ENCODE data around the gene TNIK. TPM values are rescaled to one million over a fixed set of nuclear protein-coding genes. Genes with fewer than 3 reads are reported as not detected.
"Not testable (repeated sequence)": the region's sequence is repeated elsewhere in the genome, so short reads cannot be mapped to it uniquely, and the experiment has no call there.

TNIK gene
- total and polyA plus RNA-seq, 12 donors = 9.3 to 51.9 (median 35.1) TPM

GRCh38 chr3:171369156-171369555 is 91.0 kb downstream of the TNIK start:
- no peak for TF ChIP-seq CTCF (IDR thresholded peaks at IDR 0.05)
- H3K4me3 ChIP-seq = no peak overlapping the region
- ATAC-seq (no peak), DNase-seq (no peak)
- H3K36me3 ChIP-seq = no peaks in the 10 kb centered on the region
- WGBS, 2 donors = 69 to 81% methylated on average over 1 of the region's 1 CpG
- intact Hi-C loops (cut with DNase I) = no loop called here
- H3K9me3 ChIP-seq = no peaks in the 10 kb centered on the region
- H3K4me1 ChIP-seq = peaks cover 0 to 33% (median 14%) of the 10 kb centered on the region in 9 donors
- no peaks in the 10 kb centered on the region for H3K27me3 ChIP-seq
- H3K27ac ChIP-seq = no peak overlapping the region

- ATAC-seq; H3K27ac ChIP-seq; intact Hi-C loops (cut with DNase I); H3K4me3 ChIP-seq; H3K36me3 ChIP-seq; H3K27me3 ChIP-seq; H3K9me3 ChIP-seq; DNase-seq: not testable (repeated sequence)
- WGBS, 2 donors = 89 to 91% methylated on average over 5 of the region's 5 CpGs
- H3K4me1 ChIP-seq = peaks cover 0 to 29% (median 17%) of the 10 kb centered on the region in 9 donors
Observed at GRCh38 chr3:171366738-171367137, 93.5 kb downstream of the TNIK start.

GRCh38 chr3:171366043-171366442 is 94.2 kb downstream of the TNIK start:
- 83 to 86% methylated on average over 1 of the region's 1 CpG for WGBS, 2 donors
- ATAC-seq = no peak
- Histone ChIP-seq H3K4me3 (no peak overlapping the region), H3K36me3 (no peaks in the 10 kb centered on the region), H3K27me3 (no peaks in the 10 kb centered on the region), H3K9me3 (no peaks in the 10 kb centered on the region), H3K4me1 (peaks cover 0 to 29% (median 17%) of the 10 kb centered on the region in 9 donors), H3K27ac (no peak overlapping the region)
- intact Hi-C loops (cut with DNase I) = no loop called here
- DNase-seq = no peak
- TF ChIP-seq CTCF (IDR thresholded peaks at IDR 0.05) = no peak

GRCh38 chr3:171365489-171365888 is 94.7 kb downstream of the TNIK start:
- ATAC-seq (peak in 5 of 8 donors; percentile 38 to 81 (median 63)), DNase-seq (no peak)
- TF ChIP-seq CTCF (IDR thresholded peaks at IDR 0.05) = no peak
- Histone ChIP-seq H3K27me3 (no peaks in the 10 kb centered on the region), H3K27ac (no peak overlapping the region), H3K4me3 (no peak overlapping the region), H3K9me3 (no peaks in the 10 kb centered on the region), H3K36me3 (no peaks in the 10 kb centered on the region), H3K4me1 (peaks cover 0 to 29% (median 17%) of the 10 kb centered on the region in 9 donors)
- intact Hi-C loops (cut with DNase I) = no loop called here
- 28 to 37% methylated on average over 2 of the region's 2 CpGs for WGBS, 2 donors

GRCh38 chr3:171364500-171364899 is 95.7 kb downstream of the TNIK start:
- no peak for DNase-seq
- TF ChIP-seq CTCF (IDR thresholded peaks at IDR 0.05) = no peak

More at GRCh38 chr3:171364500-171364899, 95.7 kb downstream of the TNIK start:
- Histone ChIP-seq H3K27me3 (no peaks in the 10 kb centered on the region), H3K4me3 (no peak overlapping the region), H3K4me1 (peaks cover 0 to 29% (median 17%) of the 10 kb centered on the region in 9 donors), H3K36me3 (no peaks in the 10 kb centered on the region), H3K27ac (no peak overlapping the region), H3K9me3 (no peaks in the 10 kb centered on the region)
- intact Hi-C loops (cut with DNase I) = no loop called here
- ATAC-seq = no peak
